Stimulated activated naive CD8-positive, alpha-beta T cell treated with anti-CD3 and anti-CD28 coated beads, Interleukin-15, Interleukin-2, amounts not matched to agents 100 ng/mL and 50 ng/mL, for 24 hours (primary cell): ENCODE data around the gene KCNJ14.

Experiments
- H3K27ac Mint-ChIP-seq: one replicate; pipeline ENCODE4 v1.8.0; 2021; ENCODE audit warnings: mild to moderate bottlenecking, mixed read lengths
- H3K27me3 Mint-ChIP-seq: one replicate; pipeline ENCODE4 v1.8.0; 2021; ENCODE audit warnings: mixed read lengths
- H3K36me3 Mint-ChIP-seq: one replicate; pipeline ENCODE4 v1.8.0; 2021; ENCODE audit warnings: low read depth, mixed read lengths
- H3K4me1 Mint-ChIP-seq: one replicate; pipeline ENCODE4 v1.8.0; 2021; ENCODE audit warnings: low read depth, mixed read lengths
- H3K4me3 Mint-ChIP-seq: one replicate; pipeline ENCODE4 v1.8.0; 2021; ENCODE audit warnings: mild to moderate bottlenecking, mixed read lengths
- H3K9me3 Mint-ChIP-seq: one replicate; pipeline ENCODE4 v1.8.0; 2021; ENCODE audit warnings: mixed read lengths

Gene KCNJ14

DNA sequence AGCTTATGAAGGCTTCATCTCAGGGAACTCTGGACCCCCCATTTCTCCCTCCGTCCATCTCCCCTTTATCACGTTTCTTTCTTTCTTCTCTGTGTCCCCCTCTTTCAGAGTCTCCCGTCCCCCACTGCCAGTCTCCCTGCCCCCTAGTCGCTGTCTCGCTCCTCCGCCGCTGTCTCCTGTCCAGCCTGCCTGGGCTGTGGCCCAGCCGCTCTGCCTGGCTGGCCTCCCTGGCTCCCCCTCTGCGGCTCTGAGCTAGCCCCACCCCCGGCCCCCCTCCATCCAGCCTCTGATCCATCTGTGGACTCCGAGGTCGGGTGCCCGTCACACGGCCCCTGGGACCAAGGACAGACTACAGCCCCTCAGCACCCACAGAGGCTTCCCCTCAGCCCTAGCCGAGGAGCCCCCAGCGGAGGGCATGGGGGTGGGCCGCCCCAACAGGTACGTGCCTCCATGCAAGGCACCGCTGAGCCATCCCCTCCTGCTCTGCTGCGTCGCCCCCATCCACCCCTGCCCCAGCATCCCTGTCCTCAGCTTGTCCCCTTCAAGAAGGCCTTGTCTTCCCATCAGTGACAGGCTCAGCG, 1.1 kb upstream of the KCNJ14 start:
- no peaks in the 10 kb centered on the region for H3K27me3 Mint-ChIP-seq
- H3K4me1 Mint-ChIP-seq = no peaks in the 10 kb centered on the region
- H3K36me3 Mint-ChIP-seq = peaks cover 49% of the 10 kb centered on the region
- H3K9me3 Mint-ChIP-seq = no peaks in the 10 kb centered on the region
- no peak overlapping the region for H3K27ac Mint-ChIP-seq
- no peak overlapping the region for H3K4me3 Mint-ChIP-seq

DNA sequence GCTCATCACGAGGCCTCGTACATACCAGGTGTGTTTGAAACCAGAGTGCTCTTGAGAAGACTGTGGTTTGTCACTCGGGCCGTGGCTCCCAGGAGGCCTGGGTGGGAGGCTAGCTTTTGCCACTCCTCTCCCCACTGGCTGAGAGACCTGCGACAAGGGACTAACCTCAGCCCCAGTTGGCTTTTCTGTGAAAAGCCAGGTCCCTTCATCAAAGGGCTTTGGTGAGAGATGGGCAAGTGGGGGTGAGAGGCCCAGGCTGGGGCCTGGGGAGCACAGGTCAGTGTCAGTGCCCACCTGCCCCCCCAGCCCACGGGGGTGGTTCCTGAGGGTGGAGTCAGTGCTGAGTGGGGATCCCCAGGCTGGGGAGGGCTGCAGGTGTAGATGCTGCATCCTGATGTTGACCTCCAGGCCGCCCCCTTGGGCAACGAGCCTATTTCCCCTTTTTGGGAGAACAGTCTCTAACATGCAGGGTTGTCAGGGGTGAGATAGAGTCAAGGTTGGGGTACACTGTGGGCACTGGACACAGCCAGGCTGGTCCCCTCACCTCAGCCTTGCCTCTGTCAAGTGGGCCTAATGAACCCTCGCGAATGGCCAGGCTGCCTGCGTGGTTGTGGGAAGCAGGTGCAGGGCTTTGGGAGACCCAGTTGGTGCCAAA, 661 bp downstream of the KCNJ14 start:
- H3K4me1 Mint-ChIP-seq = no peaks in the 10 kb centered on the region
- no peak overlapping the region for H3K4me3 Mint-ChIP-seq
- H3K9me3 Mint-ChIP-seq = no peaks in the 10 kb centered on the region
- H3K27ac Mint-ChIP-seq = no peak overlapping the region
- H3K36me3 Mint-ChIP-seq = peaks cover 43% of the 10 kb centered on the region
- no peaks in the 10 kb centered on the region for H3K27me3 Mint-ChIP-seq

DNA sequence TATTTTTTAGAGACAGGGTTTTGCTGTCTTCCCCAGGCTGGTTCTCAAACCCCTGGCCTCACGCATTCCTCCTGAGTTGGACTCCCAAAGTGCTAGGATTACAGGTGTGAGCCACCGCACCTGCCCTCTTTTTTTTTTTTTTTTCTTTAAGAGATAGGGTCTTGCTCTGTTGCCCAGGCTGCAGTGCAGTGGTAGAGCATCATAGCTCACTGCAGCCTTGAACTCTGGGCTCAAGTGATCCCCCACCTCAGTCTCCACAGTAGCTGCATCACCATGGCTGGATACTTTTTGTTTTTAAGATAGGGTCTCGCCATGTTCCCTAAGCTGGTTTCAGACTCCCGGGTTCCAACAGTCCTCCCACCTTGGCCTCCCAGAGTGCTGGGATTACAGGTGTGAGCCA, 1.5 kb downstream of the KCNJ14 start:
- H3K27me3 Mint-ChIP-seq = no peaks in the 10 kb centered on the region
- H3K4me1 Mint-ChIP-seq = no peaks in the 10 kb centered on the region
- H3K36me3 Mint-ChIP-seq = peaks cover 35% of the 10 kb centered on the region
- H3K4me3 Mint-ChIP-seq = no peak overlapping the region
- no peak overlapping the region for H3K27ac Mint-ChIP-seq
- no peaks in the 10 kb centered on the region for H3K9me3 Mint-ChIP-seq

DNA sequence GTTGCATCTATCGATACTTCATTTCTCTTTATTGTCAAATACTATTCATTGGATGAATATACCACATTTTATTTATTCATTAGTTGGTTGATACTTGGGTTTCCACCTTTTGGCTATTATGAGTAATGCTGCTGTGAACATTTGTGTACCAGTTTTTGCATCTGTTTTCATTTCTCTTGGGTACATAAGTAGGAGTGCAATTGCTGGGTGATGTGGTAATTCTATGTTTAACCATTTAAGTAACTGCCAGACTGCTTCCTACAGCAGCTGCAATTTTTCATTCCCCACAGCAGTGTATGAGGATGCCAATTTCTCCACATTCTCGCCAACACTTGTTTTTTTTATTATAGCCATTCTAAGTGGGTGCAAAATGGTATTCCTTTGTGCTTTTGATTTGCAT, 2.6 kb downstream of the KCNJ14 start:
- H3K27ac Mint-ChIP-seq = no peak overlapping the region
- no peak overlapping the region for H3K4me3 Mint-ChIP-seq
- no peaks in the 10 kb centered on the region for H3K27me3 Mint-ChIP-seq
- H3K9me3 Mint-ChIP-seq = no peaks in the 10 kb centered on the region
- peaks cover 32% of the 10 kb centered on the region for H3K36me3 Mint-ChIP-seq
- no peaks in the 10 kb centered on the region for H3K4me1 Mint-ChIP-seq

DNA sequence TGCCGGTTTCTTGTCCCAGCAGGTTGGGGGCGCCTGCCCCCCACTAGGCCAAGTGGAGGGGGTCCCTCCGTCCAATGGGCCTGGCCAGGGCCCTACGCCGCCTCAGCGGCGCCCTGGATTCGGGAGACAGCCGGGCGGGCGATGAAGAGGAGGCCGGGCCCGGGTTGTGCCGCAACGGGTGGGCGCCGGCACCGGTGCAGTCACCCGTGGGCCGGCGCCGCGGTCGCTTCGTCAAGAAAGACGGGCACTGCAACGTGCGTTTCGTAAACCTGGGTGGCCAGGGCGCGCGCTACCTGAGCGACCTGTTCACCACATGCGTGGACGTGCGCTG, 6.2 kb downstream of the KCNJ14 start:
- no peaks in the 10 kb centered on the region for H3K9me3 Mint-ChIP-seq
- H3K4me3 Mint-ChIP-seq = no peak overlapping the region
- no peaks in the 10 kb centered on the region for H3K27me3 Mint-ChIP-seq
- H3K27ac Mint-ChIP-seq = no peak overlapping the region
- peaks cover 30% of the 10 kb centered on the region for H3K36me3 Mint-ChIP-seq
- peaks cover 4% of the 10 kb centered on the region for H3K4me1 Mint-ChIP-seq

DNA sequence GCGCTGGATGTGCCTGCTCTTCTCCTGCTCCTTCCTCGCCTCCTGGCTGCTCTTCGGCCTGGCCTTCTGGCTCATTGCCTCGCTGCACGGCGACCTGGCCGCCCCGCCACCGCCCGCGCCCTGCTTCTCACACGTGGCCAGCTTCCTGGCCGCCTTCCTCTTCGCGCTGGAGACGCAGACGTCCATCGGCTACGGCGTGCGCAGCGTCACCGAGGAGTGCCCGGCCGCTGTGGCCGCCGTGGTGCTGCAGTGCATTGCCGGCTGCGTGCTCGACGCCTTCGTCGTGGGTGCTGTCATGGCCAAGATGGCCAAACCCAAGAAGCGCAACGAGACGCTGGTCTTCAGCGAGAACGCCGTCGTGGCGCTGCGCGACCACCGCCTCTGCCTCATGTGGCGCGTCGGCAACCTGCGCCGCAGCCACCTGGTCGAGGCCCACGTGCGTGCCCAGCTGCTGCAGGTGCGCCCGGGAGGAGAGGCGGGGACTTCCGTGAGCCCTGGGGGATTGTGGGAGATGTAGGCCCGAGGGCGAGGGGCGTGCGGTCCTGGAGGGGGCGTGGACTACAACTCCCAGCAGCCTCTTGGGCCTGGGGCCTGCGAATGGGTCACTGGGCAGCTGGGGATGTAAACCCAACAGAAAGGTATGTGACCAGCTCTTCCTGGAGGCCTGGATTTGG, 6.7 kb downstream of the KCNJ14 start:
- Mint-ChIP-seq H3K4me1 (peaks cover 4% of the 10 kb centered on the region), H3K27ac (no peak overlapping the region), H3K36me3 (peaks cover 27% of the 10 kb centered on the region), H3K9me3 (no peaks in the 10 kb centered on the region), H3K27me3 (no peaks in the 10 kb centered on the region), H3K4me3 (no peak overlapping the region)

DNA sequence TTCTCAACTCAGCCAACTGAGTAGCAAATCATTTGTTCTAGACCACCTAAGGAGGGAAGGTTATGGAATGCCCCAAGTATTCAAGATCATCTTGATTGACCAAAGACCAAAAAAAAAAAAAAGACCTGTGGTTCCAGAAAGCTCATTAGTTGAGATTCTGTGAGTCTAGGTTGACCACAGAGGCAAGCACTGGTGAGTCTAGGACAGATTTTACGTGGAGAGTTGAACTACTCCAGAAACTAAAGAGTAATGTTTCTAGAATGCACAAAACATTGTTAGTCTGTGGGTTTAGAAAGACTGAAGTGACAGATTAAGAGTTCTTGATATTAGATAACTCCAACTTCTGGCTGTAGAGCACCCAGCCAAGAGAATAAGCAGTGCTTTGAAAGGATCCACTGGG, 9.8 kb downstream of the KCNJ14 start:
- no peaks in the 10 kb centered on the region for H3K27me3 Mint-ChIP-seq
- H3K9me3 Mint-ChIP-seq = no peaks in the 10 kb centered on the region
- H3K4me3 Mint-ChIP-seq = no peak overlapping the region
- peaks cover 23% of the 10 kb centered on the region for H3K4me1 Mint-ChIP-seq
- no peak overlapping the region for H3K27ac Mint-ChIP-seq
- peaks cover 13% of the 10 kb centered on the region for H3K36me3 Mint-ChIP-seq

DNA sequence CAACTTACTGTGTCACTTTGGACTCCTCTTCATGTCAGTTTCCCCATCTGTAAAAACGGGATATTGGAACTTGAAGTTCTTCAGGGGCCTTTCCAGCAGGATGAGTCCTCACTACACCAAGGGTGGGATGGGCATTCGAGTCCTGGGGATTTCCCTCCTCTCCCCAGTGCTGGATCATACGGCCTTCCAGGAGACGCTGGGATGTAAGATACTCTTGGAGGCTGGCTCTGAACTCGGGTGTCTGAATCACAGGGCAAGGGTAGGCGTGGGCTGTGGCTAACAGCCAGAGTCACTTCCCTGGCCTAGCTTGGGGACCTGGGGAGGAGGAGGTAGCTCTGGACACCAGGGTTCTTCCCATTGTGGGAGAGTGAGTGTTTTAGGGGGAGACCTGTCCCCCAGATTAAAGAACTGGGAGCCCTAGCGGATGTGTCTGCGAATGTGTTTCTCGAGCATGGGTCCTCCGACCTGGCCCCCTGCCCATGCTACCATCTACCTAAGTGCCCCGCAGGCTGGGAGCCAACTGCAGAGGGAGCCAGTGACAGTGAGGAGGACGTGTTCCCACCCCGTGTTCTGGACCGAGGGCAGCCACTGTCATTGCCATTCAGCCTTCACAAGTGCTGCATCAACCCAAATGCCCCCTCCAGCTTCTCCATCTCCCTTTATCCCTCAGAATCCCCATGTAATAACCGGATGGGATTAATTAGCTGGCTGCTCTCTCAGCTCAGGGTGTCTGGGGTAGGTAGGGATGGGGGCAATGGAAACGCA, 11.4 kb downstream of the KCNJ14 start:
- Mint-ChIP-seq H3K9me3 (no peaks in the 10 kb centered on the region), H3K36me3 (peaks cover 13% of the 10 kb centered on the region), H3K4me3 (no peak overlapping the region), H3K27me3 (no peaks in the 10 kb centered on the region), H3K4me1 (peaks cover 29% of the 10 kb centered on the region), H3K27ac (no peak overlapping the region)

DNA sequence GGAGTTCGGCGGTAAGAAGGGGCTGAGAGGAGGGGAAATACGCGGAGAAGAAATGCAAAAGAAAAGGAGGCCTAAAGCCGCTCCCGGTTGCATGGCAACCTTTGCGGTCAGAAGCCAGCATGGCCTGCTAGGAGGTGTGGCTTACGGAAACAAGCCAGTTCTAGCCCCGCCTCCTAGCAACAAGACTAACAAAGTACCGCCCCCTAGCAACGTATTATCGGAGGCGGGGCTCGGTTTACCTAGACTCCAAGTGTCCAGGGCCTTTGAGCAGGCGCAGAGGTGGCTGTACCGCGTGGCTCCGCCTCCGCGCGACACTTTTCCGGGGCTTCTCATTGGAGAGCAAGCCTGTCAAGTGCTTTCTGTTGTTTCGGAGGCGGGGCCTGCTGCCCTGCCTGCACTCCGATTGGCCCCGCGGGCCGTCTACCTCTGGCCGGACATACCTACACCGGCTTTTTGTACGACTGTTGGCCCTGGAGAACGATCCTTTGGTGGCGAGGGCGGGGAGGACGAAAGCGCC, 13.5 kb downstream of the KCNJ14 start:
- peak overlapping the region; percentile 83 for H3K27ac Mint-ChIP-seq
- no peaks in the 10 kb centered on the region for H3K27me3 Mint-ChIP-seq
- H3K36me3 Mint-ChIP-seq = peaks cover 13% of the 10 kb centered on the region

DNA sequence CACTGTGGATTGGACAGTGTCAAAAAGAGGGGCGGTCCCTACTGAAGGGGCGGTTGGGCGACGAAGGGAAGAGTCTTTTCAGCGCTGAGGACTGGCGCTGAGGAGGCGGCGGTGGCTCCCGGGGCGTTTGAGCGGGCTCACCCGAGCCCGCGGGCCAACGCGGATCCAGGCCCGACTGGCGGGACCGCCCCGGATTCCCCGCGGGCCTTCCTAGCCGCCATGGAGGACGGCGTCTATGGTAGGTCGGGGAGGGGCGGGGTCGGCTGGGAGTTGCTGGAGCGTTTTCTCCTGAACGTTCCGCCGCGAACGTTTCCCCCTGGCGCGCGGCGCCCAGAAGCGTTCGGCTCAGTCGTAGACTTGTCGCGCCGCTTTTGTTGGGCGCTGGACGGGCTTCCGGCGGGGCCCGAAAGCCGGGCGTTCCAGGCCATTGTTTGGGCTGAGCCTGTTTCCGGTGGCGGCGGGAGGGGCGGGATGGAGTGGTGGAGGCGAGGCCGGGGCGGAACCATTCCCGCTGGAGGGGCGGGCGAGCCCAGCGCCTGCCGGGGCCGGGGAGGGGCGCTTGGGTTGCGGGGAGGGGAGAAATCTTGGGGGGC, 14.0 kb downstream of the KCNJ14 start, which contains the start of gene CYTH2:
Gene CYTH2, plus strand, starts transcription at position 81 of the 593 bp plus-strand sequence. Its CDS starts 139 bp downstream, at position 220.
- H3K36me3 Mint-ChIP-seq = peaks cover 10% of the 10 kb centered on the region
- H3K9me3 Mint-ChIP-seq = no peaks in the 10 kb centered on the region
- H3K27ac Mint-ChIP-seq = peak within 1 kb of the TSS; percentile 83
- peak within 1 kb of the TSS; percentile 87 for H3K4me3 Mint-ChIP-seq
- no peaks in the 10 kb centered on the region for H3K27me3 Mint-ChIP-seq
- H3K4me1 Mint-ChIP-seq = peaks cover 25% of the 10 kb centered on the region

More for the DNA sequence above, 13.5 kb downstream of the KCNJ14 start:
- H3K4me1 Mint-ChIP-seq = peaks cover 25% of the 10 kb centered on the region
- no peaks in the 10 kb centered on the region for H3K9me3 Mint-ChIP-seq
- peak overlapping the region; percentile 87 for H3K4me3 Mint-ChIP-seq

DNA sequence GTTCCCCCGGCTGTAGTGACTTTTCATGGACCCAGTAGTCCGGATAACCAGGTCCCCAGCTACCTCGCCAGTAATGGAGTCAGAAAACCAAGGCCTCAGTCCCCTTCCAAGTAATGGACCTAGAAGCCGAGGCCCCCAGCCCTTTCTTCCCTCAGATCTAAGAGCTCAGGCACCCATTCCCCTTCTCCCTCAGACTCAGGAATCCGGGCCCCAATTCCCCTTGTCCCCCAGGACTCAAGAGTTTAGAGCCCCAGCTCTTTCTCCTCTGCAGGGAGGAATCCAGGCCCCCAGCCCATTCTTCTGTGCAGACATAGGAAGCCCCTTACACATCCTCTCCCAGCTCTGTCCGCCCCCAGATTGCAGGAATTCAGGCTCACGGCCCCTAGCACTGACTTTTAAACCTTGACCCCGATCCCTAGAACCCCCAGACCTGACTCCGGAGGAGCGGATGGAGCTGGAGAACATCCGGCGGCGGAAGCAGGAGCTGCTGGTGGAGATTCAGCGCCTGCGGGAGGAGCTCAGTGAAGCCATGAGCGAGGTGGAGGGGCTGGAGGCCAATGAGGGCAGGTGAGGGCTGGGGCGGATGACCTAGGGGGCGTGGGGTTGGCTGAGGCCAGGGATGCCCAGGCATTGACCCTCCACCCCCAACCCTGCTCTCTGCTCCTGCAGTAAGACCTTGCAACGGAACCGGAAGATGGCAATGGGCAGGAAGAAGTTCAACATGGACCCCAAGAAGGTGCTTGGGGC, 14.7 kb downstream of the KCNJ14 start:
- Mint-ChIP-seq H3K4me3 (peak overlapping the region; percentile 87), H3K4me1 (peaks cover 25% of the 10 kb centered on the region), H3K27me3 (no peaks in the 10 kb centered on the region), H3K9me3 (no peaks in the 10 kb centered on the region), H3K27ac (peak overlapping the region; percentile 55), H3K36me3 (peaks cover 12% of the 10 kb centered on the region)

DNA sequence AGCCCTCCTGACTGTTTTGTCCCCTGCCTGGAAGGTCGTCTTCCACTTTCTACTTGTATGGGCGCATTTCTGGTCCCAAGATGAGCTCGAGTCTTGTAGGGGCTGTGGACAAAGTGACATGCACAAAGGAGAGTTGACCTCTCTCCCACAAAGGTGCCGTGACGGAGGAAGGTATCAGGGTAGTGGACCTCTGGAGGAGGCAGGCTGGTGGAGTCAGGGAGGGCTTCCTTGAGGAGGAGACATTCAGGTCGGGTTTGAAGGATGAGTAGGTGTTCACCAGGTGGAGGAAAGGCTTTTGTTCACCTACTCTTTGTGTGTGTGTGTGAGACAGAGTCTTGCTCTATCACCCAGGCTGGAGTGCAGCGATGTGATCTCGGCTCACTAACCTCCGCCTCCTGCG, 15.5 kb downstream of the KCNJ14 start:
- Mint-ChIP-seq H3K4me3 (peak overlapping the region; percentile 87), H3K36me3 (peaks cover 12% of the 10 kb centered on the region), H3K27ac (no peak overlapping the region), H3K9me3 (no peaks in the 10 kb centered on the region), H3K4me1 (peaks cover 25% of the 10 kb centered on the region), H3K27me3 (no peaks in the 10 kb centered on the region)

DNA sequence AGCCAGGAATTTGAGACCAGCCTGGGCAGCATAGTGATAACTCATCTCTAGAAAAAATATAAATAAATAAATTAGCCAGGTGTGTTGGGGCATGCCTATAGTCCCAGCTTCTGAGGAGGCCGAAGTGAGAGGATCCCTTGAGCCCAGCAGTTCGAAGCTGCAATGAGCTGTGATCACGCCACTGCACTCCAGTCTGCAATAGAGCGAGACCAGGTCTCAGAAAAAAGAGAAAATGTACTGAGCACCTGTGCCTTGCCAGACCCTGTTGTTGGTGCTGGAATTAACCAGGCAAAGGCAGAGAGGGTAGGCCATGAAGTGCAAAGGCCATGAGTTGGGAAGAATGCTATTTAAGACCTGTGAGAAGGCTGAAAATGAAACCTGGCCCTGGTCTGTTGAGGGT, 16.5 kb downstream of the KCNJ14 start:
- H3K27ac Mint-ChIP-seq = no peak overlapping the region
- H3K4me1 Mint-ChIP-seq = peaks cover 25% of the 10 kb centered on the region
- H3K9me3 Mint-ChIP-seq = no peaks in the 10 kb centered on the region
- H3K36me3 Mint-ChIP-seq = peaks cover 12% of the 10 kb centered on the region
- no peak overlapping the region for H3K4me3 Mint-ChIP-seq
- no peaks in the 10 kb centered on the region for H3K27me3 Mint-ChIP-seq
